HepG2 (cell line): Measurements from ENCODE around the gene ERMAP. TPM values are rescaled to one million over a fixed set of nuclear protein-coding genes. Genes with fewer than 3 reads are reported as not detected.

Experiments
- AGO2 ChIP-seq: fragments of 200-400 bp; formaldehyde crosslinking; optimal IDR thresholded peaks from 2 replicates; pipeline ENCODE3; 2017; ENCODE audit warnings: mild to moderate bottlenecking, low read depth, low read length, moderate library complexity
- ATF7-NPFF ChIP-seq: sonication (generic); formaldehyde crosslinking; IDR thresholded peaks from 2 replicates; pipeline ENCODE4 v1.8.1; 2023; ENCODE audit warnings: mild to moderate bottlenecking, low read depth, missing genetic modification reagents, moderate library complexity
- FLYWCH1 ChIP-seq: sonication (generic); formaldehyde crosslinking; IDR thresholded peaks from 2 replicates; pipeline ENCODE4 v1.8.1; 2023; ENCODE audit warnings: mild to moderate bottlenecking, missing genetic modification reagents
- IKZF4 ChIP-seq: sonication (generic); formaldehyde crosslinking; IDR thresholded peaks from 2 replicates; pipeline ENCODE4 v1.5.1; 2020; ENCODE audit warnings: borderline replicate concordance, mild to moderate bottlenecking, low read depth, missing genetic modification reagents; ENCODE audit errors: not compliant biosample characterization
- KAT7 ChIP-seq: IDR thresholded peaks from 2 replicates; pipeline ENCODE4 v1.6.1; 2018; ENCODE audit warnings: borderline replicate concordance, missing compliant biosample characterization
- MAX ChIP-seq: IDR thresholded peaks from 2 replicates; pipeline ENCODE4 v1.6.1; 2012; ENCODE audit warnings: inconsistent platforms
- MYC ChIP-seq: sonication (generic); formaldehyde crosslinking; IDR thresholded peaks from 2 replicates; pipeline ENCODE4 v1.9.0; 2021; ENCODE audit warnings: missing genetic modification reagents, borderline replicate concordance
- NR0B2 ChIP-seq: sonication (generic); formaldehyde crosslinking; IDR thresholded peaks from 2 replicates; pipeline ENCODE4 v1.4.0; 2020; ENCODE audit warnings: mild to moderate bottlenecking, missing genetic modification reagents
- RXRA ChIP-seq: sonication (generic); formaldehyde crosslinking; IDR thresholded peaks from 2 replicates; pipeline ENCODE4 v1.5.1; 2020; ENCODE audit warnings: missing genetic modification reagents
- TFDP2 ChIP-seq: sonication (generic); formaldehyde crosslinking; IDR thresholded peaks from 2 replicates; pipeline ENCODE4 v1.4.0; 2020; ENCODE audit warnings: missing genetic modification reagents
- ZBTB7B ChIP-seq: sonication (generic); formaldehyde crosslinking; IDR thresholded peaks from 2 replicates; pipeline ENCODE4 v1.4.0; 2020; ENCODE audit warnings: missing genetic modification reagents
- ZHX1 ChIP-seq: sonication (generic); formaldehyde crosslinking; IDR thresholded peaks from 2 replicates; pipeline ENCODE4 v1.8.1; 2022; ENCODE audit warnings: low read depth, mild to moderate bottlenecking, missing genetic modification reagents
- ZNF160 ChIP-seq: sonication (generic); formaldehyde crosslinking; IDR thresholded peaks from 2 replicates; pipeline ENCODE4 v1.8.0; 2022; ENCODE audit warnings: mild to moderate bottlenecking, inconsistent platforms, missing genetic modification reagents
- ZNF292 ChIP-seq: sonication (generic); formaldehyde crosslinking; IDR thresholded peaks from 2 replicates; pipeline ENCODE4 v1.8.1; 2022; ENCODE audit warnings: mild to moderate bottlenecking, low read depth, missing genetic modification reagents, borderline replicate concordance
- ZSCAN20 ChIP-seq: sonication (generic); formaldehyde crosslinking; IDR thresholded peaks from 2 replicates; pipeline ENCODE4 v1.4.0; 2020; ENCODE audit warnings: missing genetic modification reagents, mild to moderate bottlenecking, borderline replicate concordance
- polyA plus RNA-seq, 8 experiments: library from polyadenylated mRNA; depleted of rRNA in 3 of 8; stranded (reverse) in 7 of 8; unstranded in 1 of 8; fragments of >200 nt; fragmentation: Illumina TruSeq in 4 of 8; extraction: Trizol in 4 of 8; gene quantifications; 2 replicates each; pipeline versions ENCODE4 v1.2.1 to v1.2.3, GENCODE V29; 2011 to 2016; ENCODE audit warnings: low read depth in 4 of 8, missing spikeins in 1 of 8, mixed read lengths in 1 of 8; ENCODE audit not compliant: insufficient read depth in 1 of 8
- total RNA-seq, 5 experiments: library from RNA; depleted of rRNA; stranded (reverse); fragments of >200 nt; fragmentation: Illumina TruSeq; extraction: Trizol; gene quantifications; 2 replicates each; pipeline ENCODE4 v1.2.3, GENCODE V29; 2016; ENCODE audit warnings: low read depth in 1 of 5
- TF ChIP-seq, protein P1 (sequence below): sonication (generic); formaldehyde crosslinking; IDR thresholded peaks from one replicate; pipeline ENCODE4 v1.5.1; 2020; ENCODE audit warnings: mild to moderate bottlenecking, missing genetic modification reagents; ENCODE audit errors: not compliant biosample characterization

The ERMAP gene
- total and polyA plus RNA-seq, 2 of the 13 experiments (the other 11 are each of a cell fraction or from before 2014, with no cell fraction given): 2.2 to 4.4 TPM

DNA sequence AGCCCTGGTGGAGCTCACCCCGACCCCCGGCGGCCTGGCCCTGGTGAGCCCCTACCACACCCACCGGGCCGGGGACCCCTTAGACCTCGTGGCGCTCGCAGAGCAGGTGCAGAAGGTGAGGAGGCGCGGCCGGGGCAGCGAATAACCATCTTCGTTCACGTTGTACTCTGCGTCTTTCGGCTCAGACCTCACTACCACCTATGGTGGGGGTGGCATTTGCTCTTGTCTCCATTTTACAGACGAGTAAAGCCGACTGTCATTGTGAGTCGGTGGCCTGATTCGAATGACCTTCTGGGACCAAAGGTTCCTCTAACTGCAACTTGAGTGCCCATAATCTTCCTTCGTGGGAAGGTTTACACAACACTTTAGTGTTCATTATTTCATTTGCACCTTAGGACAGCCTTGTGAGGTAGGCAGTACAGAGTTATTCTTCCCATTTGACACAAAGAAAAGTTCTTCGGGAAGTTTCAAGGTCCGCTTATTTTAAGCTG is 49.4 kb upstream of the ERMAP start (continued):
- peak; percentile 7; the same call in 1 of the 2 replicates for TF ChIP-seq RXRA
- TF ChIP-seq ZSCAN20 (CRISPR knock-in tag): peak; percentile 13; the same call in 1 of the 2 replicates
- peak; percentile 13; the same call in 1 of the 2 replicates for TF ChIP-seq TFDP2 (CRISPR knock-in tag)
- peak; percentile 58 for TF ChIP-seq MYC (CRISPR knock-in tag)
- TF ChIP-seq, protein P1, sequence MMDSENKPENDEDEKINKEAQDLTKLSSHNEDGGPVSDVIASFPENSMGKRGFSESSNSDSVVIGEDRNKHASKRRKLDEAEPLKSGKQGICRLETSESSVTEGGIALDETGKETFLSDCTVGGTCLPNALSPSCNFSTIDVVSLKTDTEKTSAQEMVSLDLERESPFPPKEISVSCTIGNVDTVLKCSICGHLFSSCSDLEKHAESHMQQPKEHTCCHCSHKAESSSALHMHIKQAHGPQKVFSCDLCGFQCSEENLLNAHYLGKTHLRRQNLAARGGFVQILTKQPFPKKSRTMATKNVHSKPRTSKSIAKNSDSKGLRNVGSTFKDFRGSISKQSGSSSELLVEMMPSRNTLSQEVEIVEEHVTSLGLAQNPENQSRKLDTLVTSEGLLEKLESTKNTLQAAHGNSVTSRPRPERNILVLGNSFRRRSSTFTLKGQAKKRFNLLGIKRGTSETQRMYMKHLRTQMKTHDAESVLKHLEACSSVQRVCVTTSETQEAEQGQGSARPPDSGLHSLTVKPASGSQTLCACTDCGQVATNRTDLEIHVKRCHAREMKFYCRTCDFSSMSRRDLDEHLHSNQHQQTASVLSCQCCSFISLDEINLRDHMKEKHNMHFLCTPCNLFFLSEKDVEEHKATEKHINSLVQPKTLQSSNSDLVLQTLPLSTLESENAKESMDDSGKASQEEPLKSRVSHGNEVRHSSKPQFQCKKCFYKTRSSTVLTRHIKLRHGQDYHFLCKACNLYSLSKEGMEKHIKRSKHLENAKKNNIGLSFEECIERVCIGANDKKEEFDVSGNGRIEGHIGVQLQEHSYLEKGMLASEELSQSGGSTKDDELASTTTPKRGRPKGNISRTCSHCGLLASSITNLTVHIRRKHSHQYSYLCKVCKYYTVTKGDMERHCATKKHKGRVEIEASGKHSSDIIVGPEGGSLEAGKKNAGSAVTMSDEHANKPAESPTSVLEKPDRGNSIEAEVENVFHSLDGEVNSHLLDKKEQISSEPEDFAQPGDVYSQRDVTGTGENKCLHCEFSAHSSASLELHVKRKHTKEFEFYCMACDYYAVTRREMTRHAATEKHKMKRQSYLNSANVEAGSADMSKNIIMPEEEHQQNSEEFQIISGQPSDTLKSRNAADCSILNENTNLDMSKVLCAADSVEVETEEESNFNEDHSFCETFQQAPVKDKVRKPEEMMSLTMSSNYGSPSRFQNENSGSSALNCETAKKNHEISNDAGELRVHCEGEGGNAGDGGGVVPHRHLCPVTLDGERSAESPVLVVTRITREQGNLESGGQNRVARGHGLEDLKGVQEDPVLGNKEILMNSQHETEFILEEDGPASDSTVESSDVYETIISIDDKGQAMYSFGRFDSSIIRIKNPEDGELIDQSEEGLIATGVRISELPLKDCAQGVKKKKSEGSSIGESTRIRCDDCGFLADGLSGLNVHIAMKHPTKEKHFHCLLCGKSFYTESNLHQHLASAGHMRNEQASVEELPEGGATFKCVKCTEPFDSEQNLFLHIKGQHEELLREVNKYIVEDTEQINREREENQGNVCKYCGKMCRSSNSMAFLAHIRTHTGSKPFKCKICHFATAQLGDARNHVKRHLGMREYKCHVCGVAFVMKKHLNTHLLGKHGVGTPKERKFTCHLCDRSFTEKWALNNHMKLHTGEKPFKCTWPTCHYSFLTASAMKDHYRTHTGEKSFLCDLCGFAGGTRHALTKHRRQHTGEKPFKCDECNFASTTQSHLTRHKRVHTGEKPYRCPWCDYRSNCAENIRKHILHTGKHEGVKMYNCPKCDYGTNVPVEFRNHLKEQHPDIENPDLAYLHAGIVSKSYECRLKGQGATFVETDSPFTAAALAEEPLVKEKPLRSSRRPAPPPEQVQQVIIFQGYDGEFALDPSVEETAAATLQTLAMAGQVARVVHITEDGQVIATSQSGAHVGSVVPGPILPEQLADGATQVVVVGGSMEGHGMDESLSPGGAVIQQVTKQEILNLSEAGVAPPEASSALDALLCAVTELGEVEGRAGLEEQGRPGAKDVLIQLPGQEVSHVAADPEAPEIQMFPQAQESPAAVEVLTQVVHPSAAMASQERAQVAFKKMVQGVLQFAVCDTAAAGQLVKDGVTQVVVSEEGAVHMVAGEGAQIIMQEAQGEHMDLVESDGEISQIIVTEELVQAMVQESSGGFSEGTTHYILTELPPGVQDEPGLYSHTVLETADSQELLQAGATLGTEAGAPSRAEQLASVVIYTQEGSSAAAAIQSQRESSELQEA (CRISPR knock-in tag): peak; percentile 2
- TF ChIP-seq AGO2: peak; percentile 10
- no peak for TF ChIP-seq NR0B2 (CRISPR knock-in tag)
- peak; percentile 45; the same call in 1 of the 2 replicates for TF ChIP-seq ZBTB7B
- no peak for TF ChIP-seq IKZF4 (CRISPR knock-in tag)
- TF ChIP-seq ZHX1: peak; percentile 27; the same call in 1 of the 2 replicates
- TF ChIP-seq KAT7 (CRISPR knock-in tag): 0 out of 2 replicates have a peak, but pooled peaks have one; percentile 47
- no peak for TF ChIP-seq FLYWCH1
- 0 out of 2 replicates have a peak, but pooled peaks have one; percentile 48 for TF ChIP-seq ATF7-NPFF (CRISPR knock-in tag)
- TF ChIP-seq ZNF292 (CRISPR knock-in tag): peak; percentile 55; the same call in 1 of the 2 replicates
- TF ChIP-seq MAX: peak; percentile 70
- TF ChIP-seq ZNF160 (CRISPR knock-in tag): no peak
